Stimulated activated effector memory CD8-positive, alpha-beta T cell treated with anti-CD3 and anti-CD28 coated beads, Interleukin-12 subunit alpha, Interleukin-12 subunit beta, amount 100 ng/mL, for 72 hours (primary cell): ENCODE measurements around the gene SYNJ2.

Experiments
- ATAC-seq: fragments of 150-1000 bp; cut with Tn5 transposase; 2 replicates; pipeline ENCODE4 v1.10.0; 2021
- DNase-seq, 2 donors: peaks; one replicate each; pipeline ENCODE4 v3.0.0; 2021 to 2022; ENCODE audit warnings: low spot score in 2 of 2
- H3K27ac Mint-ChIP-seq: one replicate; pipeline ENCODE4 v1.8.0; 2022; ENCODE audit warnings: mild to moderate bottlenecking, mixed read lengths
- H3K36me3 Mint-ChIP-seq: one replicate; pipeline ENCODE4 v1.8.0; 2022; ENCODE audit warnings: mild to moderate bottlenecking, mixed read lengths
- H3K4me1 Mint-ChIP-seq: one replicate; pipeline ENCODE4 v1.8.0; 2022; ENCODE audit warnings: mixed read lengths
- H3K4me3 Mint-ChIP-seq: one replicate; pipeline ENCODE4 v1.8.0; 2022; ENCODE audit warnings: mild to moderate bottlenecking, mixed read lengths
- H3K9me3 Mint-ChIP-seq: one replicate; pipeline ENCODE4 v1.8.0; 2022; ENCODE audit warnings: mixed read lengths

The SYNJ2 gene

GRCh38 chr6:158085261-158086053 is 103.8 kb downstream of the SYNJ2 start:
- no peak overlapping the region for H3K4me3 Mint-ChIP-seq
- DNase-seq (no peak), ATAC-seq (no peak)
- no peaks in the 10 kb centered on the region for H3K9me3 Mint-ChIP-seq
- H3K4me1 Mint-ChIP-seq = no peaks in the 10 kb centered on the region
- peaks cover 99% of the 10 kb centered on the region for H3K36me3 Mint-ChIP-seq
- H3K27ac Mint-ChIP-seq = no peak overlapping the region

DNA sequence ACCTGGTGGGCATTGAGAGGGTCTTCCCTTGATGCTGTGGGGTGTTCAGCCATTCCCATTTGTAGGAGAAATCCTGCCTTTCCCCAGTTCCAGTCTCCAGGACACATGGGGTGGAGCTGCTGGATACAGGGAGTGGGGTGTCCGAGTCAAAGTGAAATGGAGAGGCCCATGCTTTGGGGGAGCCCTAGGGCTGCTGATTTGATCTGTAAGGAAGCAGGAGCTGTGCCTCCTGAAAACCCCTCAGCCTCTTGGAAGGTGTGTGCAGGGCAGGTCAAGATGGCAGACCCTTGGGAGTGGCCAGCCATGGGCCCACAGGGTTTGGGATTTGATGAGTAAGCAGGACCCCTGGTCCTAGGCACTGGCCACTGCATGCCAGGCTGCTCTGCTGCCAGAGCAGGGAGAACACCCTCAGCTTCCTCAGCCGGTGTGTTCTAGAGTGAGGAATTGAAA is 104.4 kb downstream of the SYNJ2 start:
- no peaks in the 10 kb centered on the region for H3K9me3 Mint-ChIP-seq
- ATAC-seq (peak; percentile 37), DNase-seq (no peak)
- H3K4me1 Mint-ChIP-seq = no peaks in the 10 kb centered on the region
- H3K36me3 Mint-ChIP-seq = peaks cover 99% of the 10 kb centered on the region
- no peak overlapping the region for H3K27ac Mint-ChIP-seq
- no peak overlapping the region for H3K4me3 Mint-ChIP-seq

DNA sequence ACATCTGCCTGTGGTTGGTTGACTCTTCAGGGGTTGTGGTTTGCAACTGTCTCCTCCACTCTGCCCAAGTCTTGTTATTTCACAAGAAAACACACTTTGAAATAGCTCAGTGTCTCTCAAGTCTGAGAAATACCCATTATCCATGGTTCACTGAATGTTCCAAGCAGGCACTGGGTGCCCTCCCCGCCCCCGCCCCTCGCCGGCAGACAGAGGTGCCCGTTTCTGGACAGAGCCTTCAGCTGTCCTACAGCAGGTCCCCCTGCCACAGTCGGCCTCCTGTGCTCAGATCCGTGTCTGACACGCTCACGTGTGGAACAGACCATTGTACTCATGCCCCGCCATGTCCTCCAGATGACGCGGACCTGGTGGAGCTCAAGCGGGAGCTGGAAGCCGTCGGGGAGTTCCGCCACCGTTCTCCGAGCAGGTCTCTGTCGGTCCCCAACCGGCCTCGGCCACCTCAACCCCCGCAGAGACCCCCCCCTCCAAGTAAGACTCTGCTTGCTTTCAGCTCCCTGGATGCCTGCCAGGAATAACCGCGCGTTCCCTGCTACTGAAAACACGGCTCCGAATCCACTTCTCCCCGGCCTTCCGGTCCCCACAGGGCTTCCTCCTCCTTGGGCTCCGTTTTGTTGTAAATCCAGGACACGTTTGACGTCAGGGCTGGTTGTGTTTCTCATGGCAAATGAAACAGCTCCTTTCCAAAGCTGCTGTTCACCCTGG is 105.0 kb downstream of the SYNJ2 start:
- H3K4me3 Mint-ChIP-seq = no peak overlapping the region
- H3K9me3 Mint-ChIP-seq = no peaks in the 10 kb centered on the region
- H3K36me3 Mint-ChIP-seq = peaks cover 99% of the 10 kb centered on the region
- no peaks in the 10 kb centered on the region for H3K4me1 Mint-ChIP-seq
- no peak for ATAC-seq
- no peak overlapping the region for H3K27ac Mint-ChIP-seq
- DNase-seq = no peak

DNA sequence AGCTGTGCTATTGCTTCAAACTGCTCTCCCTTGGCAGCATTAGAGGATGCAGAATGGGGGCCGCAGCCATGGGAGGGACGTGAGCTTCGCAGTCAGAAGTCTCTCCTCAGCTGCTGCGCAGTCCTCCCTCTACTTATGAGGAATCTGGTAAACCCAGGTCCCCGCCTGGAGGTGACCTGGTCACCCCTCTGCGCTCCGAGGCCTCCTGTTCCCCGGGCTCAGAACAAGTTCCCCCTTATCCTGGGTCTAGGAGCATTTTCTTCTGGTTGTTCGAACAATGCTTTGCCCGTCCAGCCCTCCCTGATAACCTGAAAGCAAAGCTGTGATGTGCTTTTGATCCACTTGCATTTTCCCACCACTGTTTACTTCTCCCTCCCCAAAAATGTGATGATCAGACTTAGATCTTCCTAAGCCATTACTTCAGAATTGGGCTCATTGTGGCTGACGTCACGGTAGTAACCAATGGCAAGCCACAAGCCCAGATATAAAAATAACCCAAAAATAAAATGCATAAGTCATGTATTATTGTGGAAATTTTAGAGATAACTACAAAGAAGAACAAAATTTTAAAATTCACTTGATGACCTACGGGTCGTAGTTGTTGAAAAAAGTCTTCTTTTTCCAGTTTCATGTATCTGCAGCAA is 105.7 kb downstream of the SYNJ2 start:
- Mint-ChIP-seq H3K4me1 (no peaks in the 10 kb centered on the region), H3K27ac (no peak overlapping the region), H3K36me3 (peaks cover 99% of the 10 kb centered on the region), H3K4me3 (no peak overlapping the region), H3K9me3 (no peaks in the 10 kb centered on the region)
- no peak for DNase-seq
- ATAC-seq = no peak

- H3K27ac Mint-ChIP-seq = no peak overlapping the region
- no peaks in the 10 kb centered on the region for H3K9me3 Mint-ChIP-seq
- peaks cover 89% of the 10 kb centered on the region for H3K36me3 Mint-ChIP-seq
- DNase-seq (no peak), ATAC-seq (no peak)
- no peak overlapping the region for H3K4me3 Mint-ChIP-seq
- no peaks in the 10 kb centered on the region for H3K4me1 Mint-ChIP-seq
Measured at GRCh38 chr6:158092806-158093205, 111.1 kb downstream of the SYNJ2 start.

- no peaks in the 10 kb centered on the region for H3K4me1 Mint-ChIP-seq
- no peak overlapping the region for H3K4me3 Mint-ChIP-seq
- H3K36me3 Mint-ChIP-seq = peaks cover 79% of the 10 kb centered on the region
- DNase-seq = no peak
- H3K27ac Mint-ChIP-seq = no peak overlapping the region
- ATAC-seq = no peak
- no peaks in the 10 kb centered on the region for H3K9me3 Mint-ChIP-seq
Measured at GRCh38 chr6:158095031-158095430, 113.4 kb downstream of the SYNJ2 start.

DNA sequence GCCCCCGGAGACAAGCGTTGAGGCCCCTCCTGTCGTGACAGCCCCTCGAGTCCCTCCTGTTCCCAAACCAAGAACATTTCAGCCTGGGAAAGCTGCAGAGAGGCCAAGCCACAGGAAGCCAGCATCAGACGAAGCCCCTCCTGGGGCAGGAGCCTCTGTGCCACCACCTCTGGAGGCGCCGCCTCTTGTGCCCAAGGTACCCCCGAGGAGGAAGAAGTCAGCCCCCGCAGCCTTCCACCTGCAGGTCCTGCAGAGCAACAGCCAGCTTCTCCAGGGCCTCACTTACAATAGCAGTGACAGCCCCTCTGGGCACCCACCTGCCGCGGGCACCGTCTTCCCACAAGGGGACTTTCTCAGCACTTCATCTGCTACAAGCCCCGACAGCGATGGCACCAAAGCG is 114.0 kb downstream of the SYNJ2 start:
- H3K27ac Mint-ChIP-seq = peak overlapping the region; percentile 60
- no peaks in the 10 kb centered on the region for H3K4me1 Mint-ChIP-seq
- H3K36me3 Mint-ChIP-seq = peaks cover 73% of the 10 kb centered on the region
- H3K4me3 Mint-ChIP-seq = no peak overlapping the region
- ATAC-seq = no peak
- H3K9me3 Mint-ChIP-seq = no peaks in the 10 kb centered on the region
- DNase-seq = no peak

DNA sequence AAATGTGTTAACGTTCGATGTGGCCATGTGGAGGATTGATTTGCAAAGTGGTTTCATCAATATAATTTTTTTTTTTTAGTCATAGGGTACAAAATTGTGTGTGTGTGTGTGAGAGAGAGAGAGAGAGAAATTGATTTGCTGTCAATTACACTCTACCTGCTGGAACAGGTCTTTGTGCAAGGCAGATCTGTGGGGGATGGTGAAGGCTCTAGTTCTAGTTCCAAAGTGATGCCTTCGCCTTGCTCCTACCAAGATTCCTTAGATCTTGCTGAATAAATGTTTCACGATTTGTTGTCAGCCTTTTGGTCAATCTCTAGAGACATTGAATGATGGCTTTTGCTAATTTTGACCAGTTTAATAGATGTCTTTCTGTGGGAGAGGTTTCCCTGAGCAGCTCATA is 121.6 kb downstream of the SYNJ2 start:
- Mint-ChIP-seq H3K4me3 (no peak overlapping the region), H3K4me1 (no peaks in the 10 kb centered on the region), H3K27ac (no peak overlapping the region), H3K36me3 (peaks cover 16% of the 10 kb centered on the region), H3K9me3 (no peaks in the 10 kb centered on the region)
- ATAC-seq (no peak), DNase-seq (no peak)

DNA sequence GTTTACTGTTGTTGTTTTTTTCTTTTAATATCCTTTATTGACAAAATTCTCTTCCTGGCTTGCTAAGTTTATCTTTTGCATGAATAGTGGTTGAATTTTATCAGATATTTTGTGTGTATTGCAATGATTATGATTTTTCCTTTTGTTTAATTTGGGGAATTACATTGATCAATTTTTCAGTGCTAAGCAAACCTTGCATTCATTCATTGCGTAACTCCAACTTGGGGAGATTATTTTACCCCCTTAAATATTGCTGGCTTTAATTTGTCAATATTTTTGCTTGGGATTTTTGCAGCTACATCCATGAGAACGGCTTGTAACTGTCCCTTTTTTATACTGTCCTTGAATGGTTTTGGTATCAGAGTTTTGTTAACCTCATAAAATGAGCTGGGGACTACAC is 123.0 kb downstream of the SYNJ2 start:
- H3K36me3 Mint-ChIP-seq = peaks cover 20% of the 10 kb centered on the region
- H3K27ac Mint-ChIP-seq = no peak overlapping the region
- H3K9me3 Mint-ChIP-seq = no peaks in the 10 kb centered on the region
- ATAC-seq (no peak), DNase-seq (no peak)
- no peak overlapping the region for H3K4me3 Mint-ChIP-seq
- no peaks in the 10 kb centered on the region for H3K4me1 Mint-ChIP-seq

GRCh38 chr6:158109748-158110147 is 128.1 kb downstream of the SYNJ2 start:
- H3K27ac Mint-ChIP-seq = no peak overlapping the region

DNA sequence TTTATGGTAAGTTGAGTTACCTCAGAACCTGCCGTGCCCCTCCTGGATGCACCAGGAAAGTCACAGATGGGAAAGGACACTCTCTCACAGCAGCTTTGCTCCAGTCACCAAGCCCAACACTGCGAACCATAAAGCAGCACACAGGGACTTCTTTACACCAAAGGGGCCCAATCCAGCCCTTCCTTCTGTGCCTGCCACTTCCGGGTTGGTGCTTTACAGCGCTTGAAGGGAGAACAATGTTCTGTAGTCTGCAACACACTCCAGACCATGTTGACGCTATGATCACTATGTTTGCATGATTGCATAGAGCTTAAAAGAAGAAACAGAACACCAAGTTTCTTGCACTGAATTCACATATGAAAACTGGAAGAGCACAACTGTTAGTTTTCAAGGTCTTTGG is 129.3 kb downstream of the SYNJ2 start:
- no peak for DNase-seq
- Mint-ChIP-seq H3K4me1 (no peaks in the 10 kb centered on the region), H3K27ac (no peak overlapping the region), H3K4me3 (no peak overlapping the region), H3K9me3 (no peaks in the 10 kb centered on the region), H3K36me3 (peaks cover 42% of the 10 kb centered on the region)
- no peak for ATAC-seq

More at GRCh38 chr6:158109748-158110147, 128.1 kb downstream of the SYNJ2 start:
- H3K36me3 Mint-ChIP-seq = peaks cover 42% of the 10 kb centered on the region
- H3K9me3 Mint-ChIP-seq = no peaks in the 10 kb centered on the region
- no peaks in the 10 kb centered on the region for H3K4me1 Mint-ChIP-seq
- ATAC-seq (no peak), DNase-seq (no peak)
- H3K4me3 Mint-ChIP-seq = no peak overlapping the region

- Mint-ChIP-seq H3K36me3 (peaks cover 45% of the 10 kb centered on the region), H3K4me3 (no peak overlapping the region), H3K27ac (no peak overlapping the region), H3K9me3 (no peaks in the 10 kb centered on the region), H3K4me1 (no peaks in the 10 kb centered on the region)
- ATAC-seq = no peak
- no peak for DNase-seq
Measured at GRCh38 chr6:158111987-158112386, 130.3 kb downstream of the SYNJ2 start.

DNA sequence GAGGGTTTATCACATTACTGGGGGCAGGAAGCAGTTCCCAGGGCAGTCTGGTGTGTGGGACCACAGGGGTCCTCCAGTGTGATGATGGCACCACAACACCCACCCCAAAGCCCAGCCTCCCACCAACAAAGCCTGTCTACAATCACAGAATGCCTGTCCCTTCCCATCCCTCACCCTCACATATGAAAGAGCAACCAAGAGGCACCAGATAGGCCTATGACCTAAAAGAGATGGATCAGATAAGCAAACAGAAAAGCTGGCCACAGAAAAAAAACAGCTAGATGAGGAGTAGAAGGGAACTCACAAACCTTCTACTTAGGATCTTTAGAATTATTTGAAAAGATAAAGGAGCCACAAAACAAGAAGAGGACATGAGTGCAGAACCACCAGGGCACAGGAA is 132.1 kb downstream of the SYNJ2 start:
- H3K4me3 Mint-ChIP-seq = no peak overlapping the region
- H3K36me3 Mint-ChIP-seq = peaks cover 42% of the 10 kb centered on the region
- no peaks in the 10 kb centered on the region for H3K4me1 Mint-ChIP-seq
- no peak overlapping the region for H3K27ac Mint-ChIP-seq
- DNase-seq (no peak), ATAC-seq (no peak)
- H3K9me3 Mint-ChIP-seq = no peaks in the 10 kb centered on the region

- Mint-ChIP-seq H3K27ac (no peak overlapping the region), H3K4me3 (no peak overlapping the region), H3K4me1 (no peaks in the 10 kb centered on the region), H3K36me3 (peaks cover 29% of the 10 kb centered on the region), H3K9me3 (no peaks in the 10 kb centered on the region)
- DNase-seq = no peak
- no peak for ATAC-seq
Measured at GRCh38 chr6:158115102-158115501, 133.4 kb downstream of the SYNJ2 start.

DNA sequence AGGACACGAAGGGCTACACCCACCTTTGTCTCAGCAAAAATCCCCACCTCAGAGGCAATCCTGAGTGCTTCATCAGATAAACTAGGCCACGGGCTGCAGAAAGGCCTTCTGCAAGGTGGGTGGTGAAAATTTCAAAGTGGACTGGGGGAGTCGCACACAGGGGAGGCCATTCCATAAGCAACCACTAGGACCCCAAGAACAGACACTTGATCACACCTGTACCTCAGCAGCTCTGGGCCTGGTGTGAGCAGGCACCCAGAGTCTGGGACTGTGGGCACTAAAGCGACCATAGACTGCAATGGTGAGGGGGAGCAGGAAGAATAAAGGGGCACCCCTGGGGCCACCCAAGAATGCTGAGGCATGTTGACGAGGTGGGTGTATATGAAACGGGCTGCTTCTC is 133.8 kb downstream of the SYNJ2 start:
- H3K4me1 Mint-ChIP-seq = no peaks in the 10 kb centered on the region
- H3K4me3 Mint-ChIP-seq = no peak overlapping the region
- peak; percentile 24 for ATAC-seq
- no peaks in the 10 kb centered on the region for H3K9me3 Mint-ChIP-seq
- peaks cover 28% of the 10 kb centered on the region for H3K36me3 Mint-ChIP-seq
- H3K27ac Mint-ChIP-seq = peak overlapping the region; percentile 21
- DNase-seq = no peak

GRCh38 chr6:158118886-158119285 is 137.2 kb downstream of the SYNJ2 start:
- ATAC-seq (no peak), DNase-seq (no peak)
- Mint-ChIP-seq H3K9me3 (no peaks in the 10 kb centered on the region), H3K27ac (no peak overlapping the region), H3K4me3 (no peak overlapping the region), H3K36me3 (peaks cover 16% of the 10 kb centered on the region), H3K4me1 (no peaks in the 10 kb centered on the region)
